HCT116 (cell line): ENCODE measurements around the gene POTEE. TPM values are rescaled to one million over a fixed set of nuclear protein-coding genes. Genes with fewer than 3 reads are reported as not detected.
"Not testable (repeated sequence)": the region's sequence is repeated elsewhere in the genome, so short reads cannot be mapped to it uniquely, and the experiment has no call there.

Source experiments
- ATAC-seq: fragments of 200-7000 bp; cut with Tn5 transposase; 2 replicates; pipeline ENCODE4 v1.9.1; 2020; ENCODE audit warnings: mild to moderate bottlenecking, moderate library complexity
- BruUV-seq: library from RNA; stranded (reverse); fragments of 400-500 nt; replicated peaks from 2 replicates; lab custom pipeline; 2021; lab: Mats Ljungman, UMichigan
- CTCF ChIA-PET: fragments of 300-600 bp; sonication (Branson Sonifier 250); formaldehyde crosslinking; loops from one replicate; lab custom pipeline; 2021; ENCODE audit warnings: antibody characterized with exemption; lab: Charles Lee
- POLR2A ChIA-PET: fragments of 300-600, 350-600 bp; sonication (Branson Sonifier 250); formaldehyde crosslinking; loops from one replicate; lab custom pipeline; 2021; ENCODE audit warnings: antibody characterized with exemption; lab: Charles Lee
- RAD21 ChIA-PET, 2 experiments: fragments of 300-600 bp; sonication (Branson Sonifier 250); formaldehyde crosslinking; loops; one replicate each; lab custom pipeline; 2023; ENCODE audit warnings: low total read pairs in 2 of 2; ENCODE audit not compliant: uncharacterized antibody in 2 of 2, unreplicated experiment in 2 of 2, low non-redundant PET in 1 of 2; lab: Charles Lee
- DNase-seq: peaks from one replicate; pipeline ENCODE4 v3.0.0-alpha.2; 2010; ENCODE audit warnings: low read depth, low spot score
- H2AFZ ChIP-seq: fragments of 200-600 bp; shearing (Covaris generic), sonication (generic); 2 replicates; pipeline ENCODE4 v1.6.1; 2017; ENCODE audit warnings: low read depth, mixed run types, mixed read lengths, antibody characterized with exemption, low read length; ENCODE audit not compliant: poor library complexity, severe bottlenecking
- H3K27ac ChIP-seq: 2 replicates; pipeline ENCODE4 v1.5.1; 2012; ENCODE audit warnings: low read depth, low read length
- H3K27me3 ChIP-seq: fragments of 200-600 bp; sonication (generic); 2 replicates; pipeline ENCODE4 v1.6.1; 2016; ENCODE audit warnings: mixed run types, low read length, mixed read lengths; ENCODE audit not compliant: insufficient read depth
- H3K36me3 ChIP-seq, 2 experiments: fragments of 200-500 bp in 1 of 2; fragments of 200-600 bp in 1 of 2; sonication (Bioruptor generic) in 1 of 2; sonication (generic) in 1 of 2; 2 replicates each; pipeline versions ENCODE4 v1.5.1 to v1.6.1; 2014 to 2016; ENCODE audit warnings: low read length in 2 of 2, inconsistent platforms in 1 of 2, mixed read lengths in 1 of 2, mixed run types in 1 of 2; ENCODE audit not compliant: insufficient read depth in 2 of 2, control insufficient read depth in 1 of 2
- H3K4me1 ChIP-seq, 2 experiments: fragments of 200-600 bp in 1 of 2; sonication (generic) in 1 of 2; 2 replicates each; pipeline versions ENCODE4 v1.5.1 to v1.6.1; 2012 to 2017; ENCODE audit warnings: low read length in 2 of 2, inconsistent platforms in 1 of 2, mild to moderate bottlenecking in 1 of 2, mixed read lengths in 1 of 2, mixed run types in 1 of 2, moderate library complexity in 1 of 2; ENCODE audit not compliant: insufficient read depth in 2 of 2, control insufficient read depth in 1 of 2
- H3K4me2 ChIP-seq: fragments of 200-600 bp; sonication (generic); 2 replicates; pipeline ENCODE4 v1.6.1; 2017; ENCODE audit warnings: mixed run types, low read length, mixed read lengths
- H3K4me3 ChIP-seq, 2 experiments: fragments of 200-600 bp in 1 of 2; sonication (generic) in 1 of 2; replicated peaks in 1 of 2; 2 replicates each; pipeline ENCODE4 v1.5.1; 2011 to 2016; ENCODE audit warnings: low read length in 2 of 2, control low read depth in 1 of 2, low read depth in 1 of 2, mild to moderate bottlenecking in 1 of 2, mixed read lengths in 1 of 2, mixed run types in 1 of 2
- H3K79me2 ChIP-seq: fragments of 200-600 bp; sonication (generic); 2 replicates; pipeline ENCODE4 v1.6.1; 2017; ENCODE audit warnings: mild to moderate bottlenecking, mixed run types, low read length, moderate library complexity, mixed read lengths; ENCODE audit not compliant: insufficient read depth
- H3K9ac ChIP-seq: fragments of 200-600 bp; sonication (generic); 2 replicates; pipeline ENCODE4 v1.6.1; 2016; ENCODE audit warnings: low read length, mixed read lengths
- H3K9me2 ChIP-seq: fragments of 200-600 bp; sonication (generic), shearing (Covaris generic); 2 replicates; pipeline ENCODE4 v1.6.1; 2017; ENCODE audit warnings: mixed run types, mild to moderate bottlenecking, moderate library complexity; ENCODE audit not compliant: insufficient read depth
- H3K9me3 ChIP-seq, 2 experiments: fragments of 200-500 bp in 1 of 2; fragments of 200-600 bp in 1 of 2; sonication (Bioruptor generic) in 1 of 2; sonication (generic) in 1 of 2; 2 replicates each; pipeline ENCODE4 v1.6.1; 2014 to 2017; ENCODE audit warnings: low read length in 2 of 2, mixed read lengths in 2 of 2, inconsistent platforms in 1 of 2, low read depth in 1 of 2, mild to moderate bottlenecking in 1 of 2, mixed run types in 1 of 2, moderate library complexity in 1 of 2; ENCODE audit not compliant: control insufficient read depth in 1 of 2, insufficient read depth in 1 of 2
- H4K20me1 ChIP-seq: fragments of 200-600 bp; sonication (generic), shearing (Covaris generic); 2 replicates; pipeline ENCODE4 v1.6.1; 2017; ENCODE audit warnings: mixed run types, mild to moderate bottlenecking, moderate library complexity; ENCODE audit not compliant: insufficient read depth
- CTCF ChIP-seq, 3 experiments: fragments of 200-600 bp in 1 of 3; sonication (generic) in 1 of 3; IDR thresholded peaks in 2 of 3; conservative IDR thresholded peaks in 1 of 3; 2 replicates each; pipeline ENCODE4 v1.5.1; 2012 to 2017; ENCODE audit warnings: low read depth in 2 of 3, low read length in 2 of 3, antibody characterized with exemption in 1 of 3, borderline replicate concordance in 1 of 3, control low read depth in 1 of 3, mild to moderate bottlenecking in 1 of 3, mixed read lengths in 1 of 3, mixed run types in 1 of 3, moderate library complexity in 1 of 3; ENCODE audit not compliant: insufficient read depth in 1 of 3
- EGR1 ChIP-seq: IDR thresholded peaks from 2 replicates; pipeline ENCODE4 v1.6.1; 2012; ENCODE audit warnings: low read depth
- POLR2A ChIP-seq: IDR thresholded peaks from 2 replicates; pipeline ENCODE4 v1.7.0; 2011; ENCODE audit warnings: borderline replicate concordance; ENCODE audit not compliant: insufficient read depth, insufficient read length; ENCODE audit errors: extremely low read depth
- ZBTB33 ChIP-seq: IDR thresholded peaks from 2 replicates; pipeline ENCODE4 v1.6.1; 2011; ENCODE audit warnings: mild to moderate bottlenecking, low read length, moderate library complexity; ENCODE audit not compliant: insufficient replicate concordance; ENCODE audit errors: extremely low read depth
- intact Hi-C: fragments of 100-400 bp; cut with micrococcal nuclease; formaldehyde crosslinking; loops from 2 replicates; pipeline ENCODE4 v1.10.0; 2022
- total RNA-seq: library from RNA; stranded (reverse); gene quantifications from one replicate; pipeline ENCODE4 v1.2.1, GENCODE V29; 2021; ENCODE audit not compliant: unreplicated experiment

Gene POTEE
- total RNA-seq, 1 experiment from 2014 or later: 1.9 TPM

DNA sequence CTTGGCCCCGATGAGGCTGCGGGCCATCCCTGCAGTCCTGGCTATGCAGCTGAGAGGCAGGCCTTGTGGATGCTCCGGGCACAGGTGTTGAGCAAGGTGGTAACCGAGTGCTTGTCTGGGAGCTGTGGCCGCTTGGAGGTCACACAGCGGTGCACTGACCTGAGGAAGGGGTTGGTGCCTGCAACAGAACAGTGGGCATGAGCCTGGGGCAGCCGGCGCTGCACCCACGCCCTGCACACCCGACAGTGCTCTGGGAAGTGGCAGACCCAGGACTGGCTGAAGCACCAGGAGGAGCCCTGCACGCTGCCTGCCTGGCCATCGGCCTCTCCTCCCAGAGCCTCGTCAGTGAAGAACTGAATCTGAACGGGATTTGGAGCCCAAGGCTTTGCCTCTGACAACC is 8.2 kb upstream of the POTEE start:
- TF ChIP-seq CTCF (IDR thresholded peaks at IDR 0.05 in 2 of 3, conservative IDR thresholded peaks at IDR 0.05 in 1 of 3; ENCODE audit: borderline replicate concordance in 1 of 3, insufficient read depth in 1 of 3, low read depth in 2 of 3, low read length in 2 of 3): no peak
- TF ChIP-seq POLR2A: no peak
- no peak for TF ChIP-seq ZBTB33
- TF ChIP-seq EGR1: no peak
- DNase-seq (no peak), ATAC-seq (no peak)
- no peaks in the 10 kb centered on the region for H3K9me3 ChIP-seq
- no peaks in the 10 kb centered on the region for H3K79me2 ChIP-seq
- no peak overlapping the region for H3K9ac ChIP-seq
- H3K27me3 ChIP-seq: peaks cover 15% of the 10 kb centered on the region; the same call in 1 of the 2 replicates
- no peaks in the 10 kb centered on the region for H3K36me3 ChIP-seq
- H2AFZ ChIP-seq: no peak overlapping the region
- ChIA-PET CTCF (no interaction called here), RAD21 (no interaction called here), POLR2A (no interaction called here)
- BruUV-seq: no TSS peak
- H3K4me2 ChIP-seq: no peak overlapping the region
- no peaks in the 10 kb centered on the region for H4K20me1 ChIP-seq
- H3K27ac ChIP-seq: no peak overlapping the region
- no peaks in the 10 kb centered on the region for H3K4me1 ChIP-seq
- no peaks in the 10 kb centered on the region for H3K9me2 ChIP-seq
- H3K4me3 ChIP-seq: no peak overlapping the region
- intact Hi-C loops: no loop called here

DNA sequence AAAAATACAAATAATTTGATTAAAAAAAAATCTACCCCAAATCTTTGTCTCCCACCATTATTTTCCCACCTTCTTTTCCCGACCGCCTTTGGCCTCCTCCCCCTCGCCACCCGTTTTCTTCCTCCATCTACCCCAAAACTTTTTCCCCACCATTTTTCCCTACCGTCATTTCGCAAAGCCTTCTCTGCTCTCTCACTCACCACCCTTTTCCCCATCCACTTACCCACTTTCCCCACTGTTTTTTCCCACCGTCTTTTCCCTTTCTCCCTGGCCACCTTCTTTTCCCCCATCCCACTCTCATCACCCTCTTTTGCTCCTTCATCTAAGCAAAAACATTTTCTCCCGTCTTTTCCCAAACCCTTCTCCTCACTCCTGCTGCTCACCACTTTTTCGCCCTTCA is 1.5 kb upstream of the POTEE start:
- H4K20me1 ChIP-seq, RAD21 ChIA-PET, H3K4me1 ChIP-seq, H3K4me3 ChIP-seq, CTCF ChIA-PET, ATAC-seq, H3K9me2 ChIP-seq, H3K27ac ChIP-seq, H3K36me3 ChIP-seq, H3K4me2 ChIP-seq, H3K79me2 ChIP-seq, H3K9me3 ChIP-seq, intact Hi-C loops, H3K27me3 ChIP-seq, DNase-seq, POLR2A ChIA-PET, H2AFZ ChIP-seq, H3K9ac ChIP-seq, BruUV-seq: not testable (repeated sequence)

DNA sequence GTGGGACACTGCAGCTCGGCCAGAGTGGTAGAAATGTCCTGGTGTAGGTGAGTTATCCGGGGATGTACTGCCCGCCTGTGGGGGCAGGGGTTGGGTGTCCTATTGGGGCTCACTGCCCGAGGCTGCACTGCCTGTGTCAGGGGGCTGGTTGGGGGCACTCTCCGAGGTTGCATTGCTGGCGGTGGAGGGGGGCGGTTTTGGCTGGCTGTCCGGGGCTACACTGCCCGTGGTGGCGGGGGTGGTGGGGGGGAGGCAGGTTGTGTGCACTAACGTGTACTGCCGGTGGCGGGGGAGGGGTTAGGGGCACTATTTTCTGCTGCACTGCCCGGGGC is 403 bp downstream of the POTEE start:
- BruUV-seq, RAD21 ChIA-PET: not testable (repeated sequence)
- POLR2A ChIA-PET: interaction anchor here (0.7 kb wide), 1 partner anchor 1081 kb away, joined by 6 read pairs; the partner anchor contains the start of gene POTEF

More for the DNA sequence above, 403 bp downstream of the POTEE start:
- ATAC-seq, H3K27me3 ChIP-seq, H3K27ac ChIP-seq, H3K4me1 ChIP-seq, CTCF ChIA-PET, H4K20me1 ChIP-seq, intact Hi-C loops, DNase-seq, H3K9me2 ChIP-seq, H3K36me3 ChIP-seq, H3K79me2 ChIP-seq, H2AFZ ChIP-seq, H3K9me3 ChIP-seq: not testable (repeated sequence)
- H3K4me2 ChIP-seq: peak overlapping the region; percentile 30
- H3K4me3 ChIP-seq: peak overlapping the region; percentile 41 to 44; a peak in 3 of 4 replicates
- peak overlapping the region; percentile 40 for H3K9ac ChIP-seq
